Loucy (cell line): ENCODE measurements around the gene GBP2.

ENCODE experiments used
- EZH2phosphoT487 ChIP-seq: fragments of 200-600 bp; IDR thresholded peaks from 2 replicates; pipeline ENCODE4 v1.6.1; 2018; ENCODE audit warnings: antibody characterized with exemption, mild to moderate bottlenecking, moderate library complexity, borderline replicate concordance
- TF ChIP-seq, protein P1 (sequence below): fragments of 200-600 bp; sonication (generic); conservative IDR thresholded peaks from 2 replicates; pipeline ENCODE4 v1.5.1; 2014; ENCODE audit warnings: mild to moderate bottlenecking, antibody characterized with exemption, low read length

DNA sequence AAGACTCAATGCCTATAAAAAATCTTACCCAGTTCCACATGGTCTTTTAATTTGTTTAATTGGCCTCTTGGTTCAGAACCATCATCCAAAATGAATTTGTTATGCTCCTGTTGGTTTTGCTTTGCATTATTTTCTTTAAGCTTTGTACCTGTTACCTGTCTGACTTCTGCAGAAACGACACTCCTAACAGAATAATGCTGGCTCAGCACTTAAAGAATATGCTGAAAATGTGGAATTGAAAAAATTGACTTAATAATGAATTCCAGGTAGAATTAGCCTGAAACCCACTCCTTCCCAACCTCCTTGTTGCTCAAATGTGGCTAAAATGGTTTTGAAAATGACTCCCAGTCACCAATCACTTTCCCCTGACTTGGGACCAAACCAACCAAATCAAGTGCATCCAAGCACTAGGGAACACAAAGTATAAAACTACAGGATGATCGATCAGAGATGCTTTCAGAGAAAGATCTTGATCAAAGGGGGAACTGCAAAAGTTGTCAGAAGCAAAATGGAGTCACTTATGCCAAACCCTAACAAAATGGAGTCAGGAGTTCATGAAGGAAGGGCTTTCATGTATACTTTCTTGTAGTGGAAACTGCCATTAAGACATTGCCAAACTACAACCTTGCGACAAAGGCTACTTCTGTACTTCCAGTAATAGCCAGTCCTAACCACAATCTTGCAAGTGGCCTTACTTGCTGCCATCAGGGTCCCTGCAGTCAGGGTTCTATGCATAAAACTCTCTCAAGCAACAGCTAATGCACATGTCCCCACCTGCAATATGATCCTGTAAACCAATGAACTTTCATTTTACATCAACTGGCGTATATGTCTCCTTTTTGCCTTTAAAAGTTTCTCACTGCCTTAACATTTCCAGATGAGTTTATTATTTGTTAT is 44.5 kb upstream of the GBP2 start:
- TF ChIP-seq, protein P1, sequence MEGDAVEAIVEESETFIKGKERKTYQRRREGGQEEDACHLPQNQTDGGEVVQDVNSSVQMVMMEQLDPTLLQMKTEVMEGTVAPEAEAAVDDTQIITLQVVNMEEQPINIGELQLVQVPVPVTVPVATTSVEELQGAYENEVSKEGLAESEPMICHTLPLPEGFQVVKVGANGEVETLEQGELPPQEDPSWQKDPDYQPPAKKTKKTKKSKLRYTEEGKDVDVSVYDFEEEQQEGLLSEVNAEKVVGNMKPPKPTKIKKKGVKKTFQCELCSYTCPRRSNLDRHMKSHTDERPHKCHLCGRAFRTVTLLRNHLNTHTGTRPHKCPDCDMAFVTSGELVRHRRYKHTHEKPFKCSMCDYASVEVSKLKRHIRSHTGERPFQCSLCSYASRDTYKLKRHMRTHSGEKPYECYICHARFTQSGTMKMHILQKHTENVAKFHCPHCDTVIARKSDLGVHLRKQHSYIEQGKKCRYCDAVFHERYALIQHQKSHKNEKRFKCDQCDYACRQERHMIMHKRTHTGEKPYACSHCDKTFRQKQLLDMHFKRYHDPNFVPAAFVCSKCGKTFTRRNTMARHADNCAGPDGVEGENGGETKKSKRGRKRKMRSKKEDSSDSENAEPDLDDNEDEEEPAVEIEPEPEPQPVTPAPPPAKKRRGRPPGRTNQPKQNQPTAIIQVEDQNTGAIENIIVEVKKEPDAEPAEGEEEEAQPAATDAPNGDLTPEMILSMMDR = no peak
- TF ChIP-seq EZH2phosphoT487 = no peak
